NCI-H1092 treated with DMSO at 0.1 percent for 48 hours (cell line): Measurements from ENCODE around the gene HSH2D.
"Not testable (repeated sequence)": the region's sequence is repeated elsewhere in the genome, so short reads cannot be mapped to it uniquely, and the experiment has no call there.

Experiments used
- DNase-seq: peaks from one replicate; lab custom pipeline; 2025; lab: John Stamatoyannopoulos, UW

The HSH2D gene

GRCh38 chr19:16155128-16155527 is 11.6 kb downstream of the HSH2D start:
- no peak for DNase-seq

- DNase-seq = no peak
Observed at GRCh38 chr19:16156904-16157303, 13.4 kb downstream of the HSH2D start.

GRCh38 chr19:16157601-16158000 is 14.1 kb downstream of the HSH2D start:
- DNase-seq = no peak

GRCh38 chr19:16159655-16160054 is 16.2 kb downstream of the HSH2D start:
- no peak for DNase-seq

- no peak for DNase-seq
Observed at GRCh38 chr19:16160445-16160942, 17.0 kb downstream of the HSH2D start.

GRCh38 chr19:16160943-16161560 is 17.6 kb downstream of the HSH2D start:
- DNase-seq = no peak

GRCh38 chr19:16161840-16162239 is 18.4 kb downstream of the HSH2D start:
- DNase-seq = no peak

GRCh38 chr19:16164222-16164890 is 20.9 kb downstream of the HSH2D start:
- DNase-seq = no peak

GRCh38 chr19:16166417-16166816 is 22.9 kb downstream of the HSH2D start:
- DNase-seq = no peak

- DNase-seq = no peak
Observed at GRCh38 chr19:16167055-16167454, 23.6 kb downstream of the HSH2D start.

GRCh38 chr19:16168465-16169081 is 25.1 kb downstream of the HSH2D start:
- DNase-seq = no peak

- no peak for DNase-seq
Observed at GRCh38 chr19:16170134-16170533, 26.6 kb downstream of the HSH2D start.

GRCh38 chr19:16175954-16176353 is 32.5 kb downstream of the HSH2D start:
- no peak for DNase-seq

- not testable (repeated sequence) for DNase-seq
Observed at GRCh38 chr19:16178866-16179265, 35.4 kb downstream of the HSH2D start.

GRCh38 chr19:16180611-16181010 is 37.1 kb downstream of the HSH2D start:
- no peak for DNase-seq

GRCh38 chr19:16184665-16185122 is 41.2 kb downstream of the HSH2D start:
- no peak for DNase-seq

- peak; percentile 98 for DNase-seq
Observed at GRCh38 chr19:16185123-16185767, 41.8 kb downstream of the HSH2D start, which contains the start of gene FAM32A. Gene FAM32A, plus strand, starts transcription at chr19:16185410. Its CDS starts 33 bp downstream, at chr19:16185443.

- DNase-seq = peak; percentile 58
Observed at GRCh38 chr19:16185768-16186123, 42.3 kb downstream of the HSH2D start.

GRCh38 chr19:16188521-16188920 is 45.0 kb downstream of the HSH2D start:
- DNase-seq = no peak

- DNase-seq = no peak
Observed at GRCh38 chr19:16190198-16190597, 46.7 kb downstream of the HSH2D start.

GRCh38 chr19:16190736-16191135 is 47.3 kb downstream of the HSH2D start:
- no peak for DNase-seq

GRCh38 chr19:16191216-16191908 is 47.9 kb downstream of the HSH2D start:
- no peak for DNase-seq
